Neutrophil (primary cell): ENCODE results near the gene LTC4S.

Experiments
- H3K27ac ChIP-seq: fragments of 200-600 bp; sonication (generic); 2 replicates; pipeline ENCODE4 v1.5.1; 2016; ENCODE audit warnings: mild to moderate bottlenecking, moderate library complexity
- H3K27me3 ChIP-seq: fragments of 200-600 bp; sonication (generic); 2 replicates; pipeline ENCODE4 v1.6.0; 2016; ENCODE audit warnings: mild to moderate bottlenecking
- H3K36me3 ChIP-seq: fragments of 200-600 bp; sonication (generic); 2 replicates; pipeline ENCODE4 v1.5.1; 2017
- H3K4me1 ChIP-seq, 2 experiments: fragments of 200-600 bp in 1 of 2; sonication (generic) in 1 of 2; 1 replicate in 1 of 2; 2 replicates in 1 of 2; pipeline versions ENCODE4 v1.5.1 to v1.6.1; 2013 to 2016; ENCODE audit warnings: low read depth in 1 of 2, low read length in 1 of 2, mild to moderate bottlenecking in 1 of 2, moderate library complexity in 1 of 2; ENCODE audit not compliant: control insufficient read depth in 1 of 2, insufficient read depth in 1 of 2
- H3K4me3 ChIP-seq, 2 experiments: fragments of 200-600 bp in 1 of 2; sonication (generic) in 1 of 2; 1 replicate in 1 of 2; 2 replicates in 1 of 2; pipeline ENCODE4 v1.5.1; 2013 to 2016; ENCODE audit warnings: low read depth in 1 of 2, low read length in 1 of 2, mild to moderate bottlenecking in 1 of 2, moderate library complexity in 1 of 2
- H3K9me3 ChIP-seq: fragments of 200-600 bp; sonication (generic); 2 replicates; pipeline ENCODE4 v1.5.1; 2016
- TF ChIP-seq, protein P1 (sequence below): fragments of 200-600 bp; sonication (generic); IDR thresholded peaks from 2 replicates; pipeline ENCODE4 v1.5.1; 2016; ENCODE audit warnings: antibody characterized with exemption

The LTC4S gene

DNA sequence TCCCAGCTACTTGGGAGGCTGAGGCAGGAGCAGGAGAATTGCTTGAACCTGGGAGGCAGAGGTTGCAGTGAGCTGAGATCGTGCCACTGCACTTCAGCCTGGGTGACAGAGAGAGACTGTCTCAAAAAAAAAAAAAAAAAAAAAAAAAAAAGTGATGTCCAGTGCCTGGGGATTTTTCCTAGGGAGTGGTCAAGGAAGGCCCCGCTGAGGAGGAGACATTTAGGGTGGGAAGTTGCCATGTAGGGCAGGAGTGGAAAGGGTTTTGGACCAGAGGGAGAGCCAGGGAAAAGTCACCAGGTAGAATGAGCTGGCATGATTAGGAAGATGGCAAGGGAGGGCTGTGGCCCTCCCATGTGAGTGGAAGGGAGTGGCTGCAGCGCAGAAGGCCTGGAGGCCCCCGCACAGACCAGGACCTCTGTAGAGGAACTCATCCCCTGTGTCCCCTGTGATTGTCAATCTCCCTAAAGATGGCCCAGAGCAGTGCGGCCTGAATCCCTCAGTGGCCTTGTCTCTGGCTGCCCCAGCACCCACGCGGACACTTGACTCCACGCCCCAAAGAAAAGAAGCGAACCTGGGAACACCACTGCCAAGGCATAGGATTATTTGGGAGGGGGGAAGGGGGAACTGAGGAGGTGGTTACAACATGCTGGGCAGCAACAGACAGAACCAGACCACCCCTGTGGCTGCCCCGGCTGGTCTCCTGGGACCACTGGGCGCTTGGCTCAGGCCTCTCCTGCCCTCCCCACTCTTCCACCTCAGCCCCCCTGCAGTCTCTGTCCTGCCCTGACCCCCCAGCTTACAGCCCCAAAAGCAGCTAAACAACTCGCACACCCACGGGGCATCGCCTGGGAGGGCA lies 24.3 kb downstream of the LTC4S start:
- peaks cover 50 to 58% of the 10 kb centered on the region in 2 experiments for H3K4me1 ChIP-seq

DNA sequence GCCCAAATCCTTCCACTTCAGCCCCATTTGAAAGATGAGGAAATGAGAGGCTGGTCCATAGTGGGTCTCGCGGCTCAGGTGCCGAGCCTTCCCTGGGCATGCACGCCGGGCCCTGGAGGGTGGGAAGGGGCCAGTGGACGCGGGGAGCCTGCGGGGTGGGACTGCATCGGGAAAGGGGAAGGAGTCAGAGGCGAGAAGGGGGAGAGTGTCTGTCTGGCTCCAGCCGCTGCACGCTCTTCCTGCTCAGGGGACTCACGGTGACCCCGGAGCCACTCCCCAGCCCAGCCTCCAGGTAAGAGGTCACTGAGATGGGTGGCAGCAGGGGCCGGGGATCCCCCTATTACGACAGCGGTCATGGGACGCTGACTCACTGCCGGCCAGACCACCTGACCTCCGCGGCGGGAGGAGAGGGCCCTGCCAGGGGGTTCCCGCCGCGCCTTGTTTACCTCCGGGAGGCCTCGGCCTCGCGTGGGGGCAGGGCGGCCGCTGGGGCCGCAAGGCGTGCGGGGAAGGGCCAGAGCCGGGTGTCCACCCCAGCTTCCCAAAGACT lies 25.0 kb downstream of the LTC4S start:
- Histone ChIP-seq H3K4me1 (peaks cover 50 to 58% of the 10 kb centered on the region in 2 experiments), H3K36me3 (peaks cover 30% of the 10 kb centered on the region), H3K27me3 (peaks cover 16% of the 10 kb centered on the region), H3K4me3 (peak overlapping the region; percentile 93 to 97), H3K27ac (peak overlapping the region; percentile 100), H3K9me3 (no peaks in the 10 kb centered on the region)
- TF ChIP-seq, protein P1, sequence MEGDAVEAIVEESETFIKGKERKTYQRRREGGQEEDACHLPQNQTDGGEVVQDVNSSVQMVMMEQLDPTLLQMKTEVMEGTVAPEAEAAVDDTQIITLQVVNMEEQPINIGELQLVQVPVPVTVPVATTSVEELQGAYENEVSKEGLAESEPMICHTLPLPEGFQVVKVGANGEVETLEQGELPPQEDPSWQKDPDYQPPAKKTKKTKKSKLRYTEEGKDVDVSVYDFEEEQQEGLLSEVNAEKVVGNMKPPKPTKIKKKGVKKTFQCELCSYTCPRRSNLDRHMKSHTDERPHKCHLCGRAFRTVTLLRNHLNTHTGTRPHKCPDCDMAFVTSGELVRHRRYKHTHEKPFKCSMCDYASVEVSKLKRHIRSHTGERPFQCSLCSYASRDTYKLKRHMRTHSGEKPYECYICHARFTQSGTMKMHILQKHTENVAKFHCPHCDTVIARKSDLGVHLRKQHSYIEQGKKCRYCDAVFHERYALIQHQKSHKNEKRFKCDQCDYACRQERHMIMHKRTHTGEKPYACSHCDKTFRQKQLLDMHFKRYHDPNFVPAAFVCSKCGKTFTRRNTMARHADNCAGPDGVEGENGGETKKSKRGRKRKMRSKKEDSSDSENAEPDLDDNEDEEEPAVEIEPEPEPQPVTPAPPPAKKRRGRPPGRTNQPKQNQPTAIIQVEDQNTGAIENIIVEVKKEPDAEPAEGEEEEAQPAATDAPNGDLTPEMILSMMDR: peak; percentile 19

More for the DNA sequence above, 24.3 kb downstream of the LTC4S start:
- Histone ChIP-seq H3K36me3 (peaks cover 25% of the 10 kb centered on the region), H3K9me3 (no peaks in the 10 kb centered on the region), H3K27ac (peak overlapping the region; percentile 100), H3K27me3 (peaks cover 16% of the 10 kb centered on the region), H3K4me3 (peak overlapping the region; percentile 93 to 97)
- TF ChIP-seq, protein P1: no peak

DNA sequence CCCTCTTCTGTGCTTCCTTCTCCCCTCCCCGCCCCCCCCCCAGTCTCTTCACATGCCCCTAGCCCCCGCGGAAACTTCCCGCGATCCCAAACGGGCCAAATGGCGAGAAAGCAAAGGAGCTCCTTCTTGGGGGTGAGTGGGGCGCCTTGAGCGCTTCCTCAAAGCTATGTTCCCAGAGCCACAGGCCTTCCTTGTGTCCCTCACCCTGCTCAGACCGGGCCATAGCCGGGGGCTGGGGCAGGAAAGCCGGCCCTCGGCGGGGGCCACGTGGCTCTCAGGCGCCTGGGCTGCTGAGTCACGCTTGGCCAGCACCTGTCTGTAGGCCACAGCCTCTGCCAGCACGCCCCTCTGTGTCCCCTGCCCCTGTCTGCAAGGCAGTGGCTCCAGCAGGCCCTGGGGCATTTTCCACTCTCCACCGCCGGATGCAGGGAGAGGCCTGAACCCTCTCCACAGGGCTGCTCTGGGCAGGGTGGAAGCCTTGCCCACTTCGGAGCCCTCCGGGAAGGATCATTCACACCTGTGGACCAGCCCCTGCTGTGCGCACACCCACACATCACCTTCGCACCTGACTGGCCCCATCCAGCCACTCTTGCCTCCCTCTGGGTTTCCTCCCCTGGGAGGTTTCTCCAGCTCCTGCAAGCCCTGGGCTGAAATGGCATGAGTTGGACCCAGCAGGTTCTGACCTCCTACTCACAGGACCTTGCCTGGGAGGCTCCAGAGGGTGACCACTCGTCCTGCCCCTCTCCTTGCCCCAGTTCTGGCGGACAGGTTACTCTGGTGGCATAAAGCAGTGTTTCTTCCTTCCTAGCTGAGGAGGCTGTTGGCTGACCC lies 25.7 kb downstream of the LTC4S start:
- Histone ChIP-seq H3K36me3 (peaks cover 31% of the 10 kb centered on the region), H3K27ac (peak overlapping the region; percentile 100), H3K27me3 (peaks cover 16% of the 10 kb centered on the region), H3K9me3 (no peaks in the 10 kb centered on the region), H3K4me3 (peak overlapping the region; percentile 93 to 97), H3K4me1 (peaks cover 50 to 58% of the 10 kb centered on the region in 2 experiments)
- TF ChIP-seq, protein P1: no peak

DNA sequence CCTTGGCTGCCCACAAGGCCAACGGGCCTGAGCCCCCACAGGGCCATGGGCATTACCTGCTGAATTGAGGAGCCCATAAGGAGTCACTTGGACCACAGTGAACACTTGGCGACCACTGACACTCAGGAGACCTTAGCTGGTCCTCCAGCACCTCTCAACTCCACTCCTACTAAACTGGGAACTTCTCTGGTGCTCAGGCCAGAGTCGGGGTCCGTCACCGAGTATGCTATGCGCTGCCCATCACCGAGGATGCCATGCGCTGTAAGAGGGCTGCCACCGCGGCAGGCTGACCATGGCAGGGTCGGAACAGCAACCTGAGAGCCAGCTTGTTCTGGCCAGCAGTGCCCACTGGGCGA lies 26.3 kb downstream of the LTC4S start:
- TF ChIP-seq, protein P1: no peak
- Histone ChIP-seq H3K4me1 (peaks cover 50 to 58% of the 10 kb centered on the region in 2 experiments), H3K36me3 (peaks cover 31% of the 10 kb centered on the region)

DNA sequence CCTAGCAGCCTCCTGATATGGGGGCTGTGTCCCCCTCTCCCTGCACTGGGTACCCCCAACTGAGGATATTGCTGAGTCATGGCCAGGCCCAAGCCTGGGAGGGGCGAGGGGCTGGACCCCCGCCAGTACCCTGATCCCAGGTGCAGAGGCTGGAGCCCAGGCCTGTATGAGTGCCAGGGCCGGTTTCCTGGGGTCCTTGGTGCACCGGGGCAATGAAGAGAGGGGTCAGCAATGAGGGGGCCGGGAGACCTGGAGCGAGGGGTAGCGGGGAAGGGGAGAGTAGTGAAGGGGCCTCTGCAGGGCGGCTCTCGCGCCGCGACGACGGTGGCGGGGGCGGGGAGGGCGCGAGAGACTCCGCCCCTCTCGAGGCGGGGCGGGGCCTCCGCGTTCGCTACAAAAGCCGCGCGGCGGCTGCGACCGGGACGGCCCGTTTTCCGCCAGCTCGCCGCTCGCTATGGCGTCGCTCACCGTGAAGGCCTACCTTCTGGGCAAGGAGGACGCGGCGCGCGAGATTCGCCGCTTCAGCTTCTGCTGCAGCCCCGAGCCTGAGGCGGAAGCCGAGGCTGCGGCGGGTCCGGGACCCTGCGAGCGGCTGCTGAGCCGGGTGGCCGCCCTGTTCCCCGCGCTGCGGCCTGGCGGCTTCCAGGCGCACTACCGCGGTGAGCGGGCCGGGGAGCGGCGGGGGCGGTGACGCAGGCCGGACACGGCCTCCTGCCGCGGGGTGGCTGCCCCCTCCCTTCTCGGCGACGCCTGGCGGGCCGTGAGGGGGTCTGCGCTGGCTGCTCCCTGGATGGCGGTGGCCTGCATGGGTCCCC lies 26.9 kb downstream of the LTC4S start, which contains the start of gene SQSTM1:
Gene SQSTM1, plus strand, starts transcription at position 423 of the 815 bp plus-strand sequence. Its CDS starts 32 bp downstream, at position 455.
- peaks cover 50 to 58% of the 10 kb centered on the region in 2 experiments for H3K4me1 ChIP-seq

More for the DNA sequence above, 26.3 kb downstream of the LTC4S start:
- H3K27me3 ChIP-seq: peaks cover 16% of the 10 kb centered on the region
- H3K4me3 ChIP-seq: peak overlapping the region; percentile 93 to 97
- no peaks in the 10 kb centered on the region for H3K9me3 ChIP-seq
- H3K27ac ChIP-seq: peak overlapping the region; percentile 100

More for the DNA sequence above, 26.9 kb downstream of the LTC4S start, which contains the start of gene SQSTM1:
- H3K4me3 ChIP-seq: peak within 1 kb of the TSS; percentile 93 to 97
- H3K9me3 ChIP-seq: no peaks in the 10 kb centered on the region
- H3K27ac ChIP-seq: peak within 1 kb of the TSS; percentile 100
- TF ChIP-seq, protein P1: peak; percentile 34
- H3K36me3 ChIP-seq: peaks cover 34% of the 10 kb centered on the region
- H3K27me3 ChIP-seq: peaks cover 16% of the 10 kb centered on the region
